C4-2B (cell line): Measurements from ENCODE around the gene AP2A2.

Experiments
- H3K27ac ChIP-seq: fragments of 450-650 bp; 2 replicates; pipeline ENCODE4 v1.5.1; 2017
- ZFX ChIP-seq: fragments of 450-650 bp; IDR thresholded peaks from 2 replicates; pipeline ENCODE4 v1.6.1; 2017
- TF ChIP-seq, protein P1 (sequence below): fragments of 450-650 bp; conservative IDR thresholded peaks from 2 replicates; pipeline ENCODE4 v1.5.1; 2017; ENCODE audit warnings: mild to moderate bottlenecking

AP2A2 gene

DNA sequence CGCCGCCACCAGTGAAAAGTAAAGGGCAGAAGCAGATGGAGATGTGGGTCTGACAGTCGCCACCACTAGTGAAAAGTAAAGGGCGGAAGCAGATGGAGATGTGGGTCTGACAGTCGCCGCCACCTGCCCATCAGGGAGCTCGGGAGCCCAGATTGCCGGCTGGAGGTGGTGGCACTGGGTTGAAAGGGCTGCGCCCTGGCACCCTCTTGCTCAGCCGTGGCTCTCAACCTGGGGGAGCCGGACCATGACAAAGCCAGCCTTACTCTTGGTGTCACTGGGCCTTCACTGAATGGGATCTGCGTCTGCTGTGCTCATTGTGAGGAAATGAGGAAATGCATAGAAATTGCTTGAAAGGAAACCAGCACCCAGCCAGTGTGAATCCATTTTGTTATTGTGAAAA is 36.3 kb downstream of the AP2A2 start:
- no peak overlapping the region for H3K27ac ChIP-seq
- TF ChIP-seq, protein P1, sequence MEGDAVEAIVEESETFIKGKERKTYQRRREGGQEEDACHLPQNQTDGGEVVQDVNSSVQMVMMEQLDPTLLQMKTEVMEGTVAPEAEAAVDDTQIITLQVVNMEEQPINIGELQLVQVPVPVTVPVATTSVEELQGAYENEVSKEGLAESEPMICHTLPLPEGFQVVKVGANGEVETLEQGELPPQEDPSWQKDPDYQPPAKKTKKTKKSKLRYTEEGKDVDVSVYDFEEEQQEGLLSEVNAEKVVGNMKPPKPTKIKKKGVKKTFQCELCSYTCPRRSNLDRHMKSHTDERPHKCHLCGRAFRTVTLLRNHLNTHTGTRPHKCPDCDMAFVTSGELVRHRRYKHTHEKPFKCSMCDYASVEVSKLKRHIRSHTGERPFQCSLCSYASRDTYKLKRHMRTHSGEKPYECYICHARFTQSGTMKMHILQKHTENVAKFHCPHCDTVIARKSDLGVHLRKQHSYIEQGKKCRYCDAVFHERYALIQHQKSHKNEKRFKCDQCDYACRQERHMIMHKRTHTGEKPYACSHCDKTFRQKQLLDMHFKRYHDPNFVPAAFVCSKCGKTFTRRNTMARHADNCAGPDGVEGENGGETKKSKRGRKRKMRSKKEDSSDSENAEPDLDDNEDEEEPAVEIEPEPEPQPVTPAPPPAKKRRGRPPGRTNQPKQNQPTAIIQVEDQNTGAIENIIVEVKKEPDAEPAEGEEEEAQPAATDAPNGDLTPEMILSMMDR, result no peak
- no peak for TF ChIP-seq ZFX

DNA sequence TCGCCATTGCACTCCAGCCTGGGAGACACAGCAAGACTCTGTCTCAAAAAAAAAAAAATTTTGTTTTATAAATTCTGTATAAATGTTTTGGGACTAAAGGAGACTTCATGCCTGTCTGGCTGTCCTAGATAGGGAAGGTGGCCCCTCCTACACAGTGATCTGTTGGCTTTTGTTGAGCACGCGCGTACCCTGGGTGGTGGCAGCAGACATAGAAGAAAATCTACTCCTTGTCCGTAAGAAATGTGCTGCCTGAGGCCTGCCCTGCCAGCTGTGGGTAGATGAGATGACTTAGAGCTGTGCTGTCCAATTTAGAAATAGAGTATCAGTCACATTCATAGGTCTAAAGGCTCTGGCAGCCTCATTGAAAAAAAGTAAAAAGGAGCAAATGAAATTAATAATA is 37.0 kb downstream of the AP2A2 start:
- TF ChIP-seq, protein P1, result no peak
- TF ChIP-seq ZFX, result no peak
- H3K27ac ChIP-seq, result no peak overlapping the region

DNA sequence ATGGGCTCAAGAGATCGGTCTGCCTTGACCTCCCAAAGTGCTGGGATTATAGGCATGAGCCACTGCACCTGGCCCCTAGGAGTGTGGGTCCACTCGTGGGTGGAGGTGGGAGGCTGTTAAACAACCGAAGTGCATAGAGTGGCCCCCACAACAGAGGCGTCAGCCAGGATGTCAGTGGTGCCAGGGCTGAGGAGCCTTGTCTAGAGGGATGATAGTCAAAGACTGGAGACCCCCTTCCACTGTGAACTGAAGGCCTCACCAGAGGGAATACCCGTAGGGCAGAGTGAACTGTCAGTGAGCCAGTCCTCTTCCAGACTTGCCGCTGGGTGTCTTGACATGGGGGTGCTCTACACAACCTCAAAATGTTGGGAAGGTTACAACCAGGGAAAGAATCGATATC is 38.2 kb downstream of the AP2A2 start:
- TF ChIP-seq, protein P1, result no peak
- TF ChIP-seq ZFX, result no peak

DNA sequence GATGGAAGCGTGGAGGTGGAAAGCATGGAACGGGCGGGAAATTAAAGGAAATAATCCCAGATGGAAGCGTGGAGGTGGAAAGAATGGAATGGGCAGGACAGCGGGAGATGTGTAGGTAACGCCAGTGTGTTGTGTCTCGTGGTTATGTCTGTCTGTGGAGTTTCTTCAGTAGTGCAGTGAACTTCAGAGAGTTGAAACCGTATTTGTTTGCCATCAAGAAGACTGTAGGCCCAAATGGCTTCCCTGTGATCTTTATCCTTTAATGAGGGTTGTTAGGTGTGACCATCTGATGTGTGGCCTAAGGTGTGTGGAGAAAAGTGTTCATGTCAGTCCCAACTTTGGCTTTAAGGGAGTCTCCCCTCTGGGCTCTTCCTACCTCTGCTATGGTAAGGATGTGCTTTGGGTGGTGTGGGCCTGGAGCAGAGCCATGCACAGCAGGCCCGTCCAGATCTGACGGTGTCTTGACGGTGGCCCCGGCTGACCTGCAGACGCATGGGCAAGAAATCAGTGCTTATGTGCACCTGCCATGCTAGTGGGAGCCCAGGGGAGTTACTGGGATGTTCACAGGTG is 39.6 kb downstream of the AP2A2 start:
- no peak for TF ChIP-seq ZFX
- TF ChIP-seq, protein P1, result no peak
- no peak overlapping the region for H3K27ac ChIP-seq

More for the DNA sequence above, 38.2 kb downstream of the AP2A2 start:
- H3K27ac ChIP-seq, result no peak overlapping the region

DNA sequence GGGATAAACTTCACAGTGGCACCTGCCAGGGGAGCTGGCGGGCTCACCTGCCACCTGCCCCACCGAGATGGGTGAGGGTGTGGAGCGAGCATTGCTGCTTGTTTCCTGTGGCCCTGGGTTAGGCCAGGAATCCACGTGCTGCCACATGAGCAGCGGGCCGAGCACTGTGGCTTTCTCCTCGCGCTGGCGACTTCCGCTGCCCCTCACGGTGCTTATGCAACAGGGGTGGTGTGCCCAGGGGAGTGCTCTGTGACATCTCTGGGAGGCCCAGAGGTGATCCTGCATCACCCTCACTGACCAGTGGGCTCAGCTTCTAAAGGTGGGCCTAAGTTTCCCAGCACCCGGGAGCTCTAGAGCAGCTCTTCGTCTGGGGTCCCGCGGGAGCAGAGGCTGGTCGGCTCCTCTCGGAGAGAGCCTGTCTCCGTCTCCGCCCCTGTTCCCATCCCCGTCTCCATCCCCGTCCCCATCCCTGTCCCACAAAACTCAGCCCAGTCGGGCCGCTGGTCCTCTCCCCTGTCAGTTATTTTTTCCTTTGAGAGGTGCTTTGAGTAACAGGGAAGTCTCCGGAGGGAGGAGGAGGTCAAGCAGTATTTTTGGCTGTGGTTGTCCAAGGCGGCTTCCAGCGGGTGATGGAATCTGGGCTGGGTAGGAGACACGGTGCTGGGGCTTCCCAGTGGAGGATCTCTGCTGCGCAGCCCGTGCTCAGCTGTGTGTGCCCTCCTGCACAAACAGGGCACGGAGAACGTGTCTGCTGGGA is 42.5 kb downstream of the AP2A2 start:
- H3K27ac ChIP-seq, result no peak overlapping the region
- TF ChIP-seq ZFX, result no peak

DNA sequence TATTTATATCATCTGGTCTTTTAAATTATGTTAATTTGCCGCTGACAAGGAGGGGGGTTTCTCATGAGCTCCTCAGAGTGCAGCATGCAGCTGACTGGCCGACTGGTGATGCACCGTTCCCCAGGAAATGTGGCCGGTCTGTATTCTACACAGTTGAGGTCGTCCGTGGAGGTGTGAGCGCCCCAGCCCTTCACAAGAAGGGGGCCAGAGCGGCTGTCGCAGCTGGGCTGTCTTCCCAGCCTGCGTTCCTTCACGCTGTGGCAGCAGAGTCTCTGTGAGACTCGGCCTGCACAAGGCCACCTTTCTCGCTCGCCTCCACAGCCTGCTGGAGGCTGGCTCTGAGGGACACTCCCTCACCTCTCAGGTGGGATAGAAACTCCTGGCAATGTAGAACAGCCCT is 43.2 kb downstream of the AP2A2 start:
- no peak overlapping the region for H3K27ac ChIP-seq
- TF ChIP-seq, protein P1, result no peak
- no peak for TF ChIP-seq ZFX

DNA sequence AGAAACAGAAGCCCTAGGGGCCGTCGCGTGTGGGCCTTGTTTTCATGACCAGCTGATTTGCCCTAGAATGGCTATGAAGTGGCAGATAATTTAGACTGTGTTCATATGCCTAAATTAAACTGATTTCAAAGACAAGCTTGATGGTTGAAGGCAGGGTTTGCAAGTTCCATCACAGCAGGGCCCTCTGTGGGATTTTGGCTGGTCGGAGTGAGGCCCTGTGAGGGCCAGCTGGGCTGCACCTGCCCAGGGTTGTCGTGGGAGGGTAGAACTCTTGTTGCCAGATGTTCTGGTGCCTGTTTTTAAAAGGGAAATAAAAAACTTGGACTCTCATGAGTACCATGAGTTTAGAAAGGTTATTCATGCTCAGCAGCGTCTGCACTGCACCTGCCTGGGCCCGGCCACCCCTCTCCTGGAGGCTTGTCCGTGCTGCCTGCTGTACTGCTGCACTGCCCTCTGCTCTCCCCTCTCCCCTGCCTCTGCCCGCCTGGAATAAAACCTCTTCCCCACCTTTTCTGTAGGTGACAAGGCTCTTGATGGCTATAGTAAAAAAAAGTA is 44.1 kb downstream of the AP2A2 start:
- no peak overlapping the region for H3K27ac ChIP-seq
- TF ChIP-seq, protein P1, result no peak
- no peak for TF ChIP-seq ZFX
